ENCODE measurements around the gene SLC43A3.
"Not testable (repeated sequence)": the region's sequence is repeated elsewhere in the genome, so short reads cannot be mapped to it uniquely, and the experiment has no call there.

The SLC43A3 gene

GRCh38 chr11:57368845-57369232 is 58.1 kb downstream of the SLC43A3 start:
- H3K27ac ChIP-seq, result no peak overlapping the region
- TF ChIP-seq ZFX (IDR thresholded peaks at IDR 0.05; ENCODE audit: borderline replicate concordance), result no peak
- TF ChIP-seq CTCF (IDR thresholded peaks at IDR 0.05), result no peak

- TF ChIP-seq CTCF (IDR thresholded peaks at IDR 0.05) (no peak), ZFX (IDR thresholded peaks at IDR 0.05; ENCODE audit: borderline replicate concordance) (no peak)
- H3K27ac ChIP-seq, result no peak overlapping the region
Observed at GRCh38 chr11:57368106-57368844, 58.6 kb downstream of the SLC43A3 start.

- H3K27ac ChIP-seq, result no peak overlapping the region
- TF ChIP-seq ZFX (IDR thresholded peaks at IDR 0.05; ENCODE audit: borderline replicate concordance) (no peak), CTCF (IDR thresholded peaks at IDR 0.05) (no peak)
Observed at GRCh38 chr11:57364851-57365660, 61.9 kb downstream of the SLC43A3 start.

- H3K27ac ChIP-seq, result no peak overlapping the region
- TF ChIP-seq ZFX (IDR thresholded peaks at IDR 0.05; ENCODE audit: borderline replicate concordance), result no peak
- TF ChIP-seq CTCF (IDR thresholded peaks at IDR 0.05), result no peak
Observed at GRCh38 chr11:57363131-57364080, 63.5 kb downstream of the SLC43A3 start.

- no peak for TF ChIP-seq CTCF (IDR thresholded peaks at IDR 0.05)
- no peak for TF ChIP-seq ZFX (IDR thresholded peaks at IDR 0.05; ENCODE audit: borderline replicate concordance)
- no peak overlapping the region for H3K27ac ChIP-seq
Observed at GRCh38 chr11:57361926-57362325, 65.0 kb downstream of the SLC43A3 start.

- H3K27ac ChIP-seq, result not testable (repeated sequence)
Observed at GRCh38 chr11:57361420-57361819, 65.5 kb downstream of the SLC43A3 start.

GRCh38 chr11:57360991-57361390 is 65.9 kb downstream of the SLC43A3 start:
- no peak for TF ChIP-seq ZFX (IDR thresholded peaks at IDR 0.05; ENCODE audit: borderline replicate concordance)
- no peak overlapping the region for H3K27ac ChIP-seq

Data from 22Rv1 (cell line).